ENCODE results near the gene NUP93. TPM values are rescaled to one million over a fixed set of nuclear protein-coding genes. Genes with fewer than 3 reads are reported as not detected.

NUP93 gene
- total RNA-seq, 1 donor from 2014 or later: 92.9 TPM

DNA sequence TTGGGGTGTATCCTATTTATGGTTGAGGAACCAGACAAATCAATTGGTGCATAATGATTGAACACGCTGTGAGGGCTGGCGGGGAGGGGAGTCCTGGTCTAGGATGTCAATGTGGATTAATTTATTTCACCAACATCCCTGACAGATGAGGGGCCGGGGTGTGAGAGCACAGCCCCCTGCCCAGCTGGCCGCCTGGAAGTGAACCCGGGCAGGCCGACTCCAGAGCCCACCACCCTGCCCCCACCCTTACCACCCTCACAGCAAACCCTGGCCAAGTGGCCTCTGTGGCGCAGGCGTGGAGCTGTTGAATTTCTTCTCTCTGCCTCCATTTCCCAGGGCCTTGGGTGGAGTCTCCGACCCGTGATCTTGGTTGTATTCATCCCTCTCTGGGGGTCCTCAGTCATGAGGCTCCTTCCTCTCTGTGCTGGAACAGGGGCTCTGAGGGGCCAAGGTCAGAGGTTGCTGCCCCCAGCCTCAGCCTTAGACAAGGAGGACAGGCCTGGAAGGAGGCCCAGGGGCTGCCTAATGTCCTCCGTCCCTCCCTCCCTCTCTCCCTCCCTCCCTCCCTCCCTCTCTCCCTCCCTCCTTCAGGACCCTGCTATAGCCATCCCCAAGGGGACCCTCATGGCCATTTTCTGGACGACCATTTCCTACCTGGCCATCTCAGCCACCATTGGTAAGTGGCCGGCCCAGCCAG is 147.7 kb downstream of the NUP93 start:
- no peaks in the 10 kb centered on the region for H3K9me3 Mint-ChIP-seq (ENCODE audit: unreplicated experiment)
- no peaks in the 10 kb centered on the region for H3K4me1 Mint-ChIP-seq (ENCODE audit: unreplicated experiment)
- H3K4me3 Mint-ChIP-seq (ENCODE audit: unreplicated experiment): no peak overlapping the region
- no peak overlapping the region for H3K27ac Mint-ChIP-seq (ENCODE audit: unreplicated experiment)
- DNase-seq (ENCODE audit: low spot score): no peak
- no peaks in the 10 kb centered on the region for H3K36me3 Mint-ChIP-seq (ENCODE audit: low read depth, unreplicated experiment)
- TF ChIP-seq, protein P1, sequence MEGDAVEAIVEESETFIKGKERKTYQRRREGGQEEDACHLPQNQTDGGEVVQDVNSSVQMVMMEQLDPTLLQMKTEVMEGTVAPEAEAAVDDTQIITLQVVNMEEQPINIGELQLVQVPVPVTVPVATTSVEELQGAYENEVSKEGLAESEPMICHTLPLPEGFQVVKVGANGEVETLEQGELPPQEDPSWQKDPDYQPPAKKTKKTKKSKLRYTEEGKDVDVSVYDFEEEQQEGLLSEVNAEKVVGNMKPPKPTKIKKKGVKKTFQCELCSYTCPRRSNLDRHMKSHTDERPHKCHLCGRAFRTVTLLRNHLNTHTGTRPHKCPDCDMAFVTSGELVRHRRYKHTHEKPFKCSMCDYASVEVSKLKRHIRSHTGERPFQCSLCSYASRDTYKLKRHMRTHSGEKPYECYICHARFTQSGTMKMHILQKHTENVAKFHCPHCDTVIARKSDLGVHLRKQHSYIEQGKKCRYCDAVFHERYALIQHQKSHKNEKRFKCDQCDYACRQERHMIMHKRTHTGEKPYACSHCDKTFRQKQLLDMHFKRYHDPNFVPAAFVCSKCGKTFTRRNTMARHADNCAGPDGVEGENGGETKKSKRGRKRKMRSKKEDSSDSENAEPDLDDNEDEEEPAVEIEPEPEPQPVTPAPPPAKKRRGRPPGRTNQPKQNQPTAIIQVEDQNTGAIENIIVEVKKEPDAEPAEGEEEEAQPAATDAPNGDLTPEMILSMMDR (IDR thresholded peaks at IDR 0.05; ENCODE audit: unreplicated experiment): no peak
- peaks cover 6% of the 10 kb centered on the region for H3K27me3 Mint-ChIP-seq (ENCODE audit: unreplicated experiment)

DNA sequence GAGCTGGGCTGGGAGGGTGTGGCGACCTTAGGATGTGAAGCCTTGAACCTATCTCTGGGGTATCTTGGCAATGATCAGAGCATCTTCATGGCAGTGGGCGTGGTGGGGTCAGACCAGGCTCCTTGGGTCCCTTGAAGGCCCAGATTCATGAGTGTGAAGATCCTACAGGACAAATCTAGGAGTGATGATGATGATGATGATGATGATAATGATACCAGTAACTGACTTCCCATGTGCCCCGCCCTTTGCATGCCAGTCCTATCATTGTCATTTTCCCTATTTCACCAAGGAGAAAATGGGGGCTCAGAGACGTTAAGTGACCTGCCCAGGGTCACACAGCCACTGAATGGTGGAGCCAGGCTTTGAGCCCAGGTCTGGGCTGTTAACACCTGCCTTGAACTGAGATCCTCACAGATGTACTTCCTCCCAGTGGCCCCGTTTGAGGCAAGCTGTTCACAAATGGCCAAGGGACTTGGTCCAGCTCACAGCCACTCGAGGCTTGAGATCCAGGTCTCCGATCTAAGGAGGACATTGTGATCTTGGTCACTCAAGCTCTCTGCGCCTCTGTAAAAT is 148.4 kb downstream of the NUP93 start:
- no peak for DNase-seq (ENCODE audit: low spot score)
- Mint-ChIP-seq H3K27me3 (ENCODE audit: unreplicated experiment) (peaks cover 6% of the 10 kb centered on the region), H3K4me1 (ENCODE audit: unreplicated experiment) (no peaks in the 10 kb centered on the region), H3K36me3 (ENCODE audit: low read depth, unreplicated experiment) (no peaks in the 10 kb centered on the region), H3K4me3 (ENCODE audit: unreplicated experiment) (no peak overlapping the region), H3K27ac (ENCODE audit: unreplicated experiment) (no peak overlapping the region), H3K9me3 (ENCODE audit: unreplicated experiment) (no peaks in the 10 kb centered on the region)
- TF ChIP-seq, protein P1 (IDR thresholded peaks at IDR 0.05; ENCODE audit: unreplicated experiment): no peak

DNA sequence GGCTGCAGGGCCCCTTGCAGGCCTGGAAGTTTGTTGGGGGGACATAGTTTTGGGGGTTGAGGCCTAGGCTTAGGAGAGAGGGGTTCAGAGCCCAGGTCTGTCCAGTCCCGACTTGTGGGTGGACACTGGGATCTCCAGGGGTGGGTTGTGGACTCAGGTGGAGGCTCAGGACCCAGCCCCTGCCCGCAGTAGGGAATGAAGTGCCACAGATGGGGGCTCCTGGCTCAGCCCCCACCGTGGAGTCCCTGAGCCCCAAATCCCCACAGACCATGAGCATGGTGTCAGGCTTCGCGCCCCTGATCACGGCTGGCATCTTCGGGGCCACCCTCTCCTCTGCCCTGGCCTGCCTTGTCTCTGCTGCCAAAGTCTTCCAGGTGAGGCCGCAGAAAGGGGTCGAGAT is 149.3 kb downstream of the NUP93 start:
- Mint-ChIP-seq H3K27me3 (ENCODE audit: unreplicated experiment) (peaks cover 6% of the 10 kb centered on the region), H3K4me1 (ENCODE audit: unreplicated experiment) (no peaks in the 10 kb centered on the region), H3K4me3 (ENCODE audit: unreplicated experiment) (no peak overlapping the region), H3K9me3 (ENCODE audit: unreplicated experiment) (no peaks in the 10 kb centered on the region), H3K36me3 (ENCODE audit: low read depth, unreplicated experiment) (no peaks in the 10 kb centered on the region), H3K27ac (ENCODE audit: unreplicated experiment) (no peak overlapping the region)
- TF ChIP-seq, protein P1 (IDR thresholded peaks at IDR 0.05; ENCODE audit: unreplicated experiment): no peak
- no peak for DNase-seq (ENCODE audit: low spot score)

DNA sequence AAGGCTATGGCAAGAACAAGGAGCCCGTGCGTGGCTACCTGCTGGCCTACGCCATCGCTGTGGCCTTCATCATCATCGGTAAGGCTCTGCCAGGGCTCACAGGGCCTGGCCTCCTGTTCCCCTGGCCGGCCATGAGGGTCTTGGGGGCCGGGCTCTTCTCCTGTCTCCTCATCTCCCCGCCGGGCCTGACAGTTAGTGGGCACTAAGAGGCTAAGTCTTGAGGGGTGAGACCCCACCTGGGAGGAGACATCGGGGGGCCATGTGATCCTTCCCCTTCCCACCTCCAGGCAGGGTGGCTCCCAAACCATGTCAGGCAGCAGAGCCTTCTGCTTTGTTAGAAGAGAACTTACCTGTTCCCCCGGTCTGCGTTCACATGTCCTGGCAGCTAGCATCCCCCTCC is 150.2 kb downstream of the NUP93 start:
- TF ChIP-seq, protein P1 (IDR thresholded peaks at IDR 0.05; ENCODE audit: unreplicated experiment): no peak
- Mint-ChIP-seq H3K4me3 (ENCODE audit: unreplicated experiment) (no peak overlapping the region), H3K27ac (ENCODE audit: unreplicated experiment) (no peak overlapping the region), H3K27me3 (ENCODE audit: unreplicated experiment) (peaks cover 6% of the 10 kb centered on the region), H3K4me1 (ENCODE audit: unreplicated experiment) (no peaks in the 10 kb centered on the region), H3K36me3 (ENCODE audit: low read depth, unreplicated experiment) (no peaks in the 10 kb centered on the region), H3K9me3 (ENCODE audit: unreplicated experiment) (peaks cover 3% of the 10 kb centered on the region)
- no peak for DNase-seq (ENCODE audit: low spot score)

DNA sequence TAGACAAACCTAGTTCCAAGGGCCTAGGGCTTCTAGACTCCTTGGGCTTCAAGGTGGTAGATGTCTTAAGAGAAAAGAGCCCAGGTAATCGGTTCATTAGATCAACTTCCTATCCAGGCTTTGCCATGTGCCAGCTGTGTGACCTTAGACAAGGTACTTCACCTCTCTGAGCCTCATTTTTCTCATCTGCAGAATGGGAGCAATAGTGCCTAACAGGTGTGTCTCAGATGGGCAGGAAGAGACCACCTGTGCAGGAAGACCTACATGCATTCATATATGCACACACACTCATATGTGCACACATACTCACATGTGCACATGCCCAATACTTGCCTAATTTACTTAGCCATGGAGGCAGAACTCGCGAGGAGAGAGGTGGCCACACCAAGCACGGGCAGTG is 150.8 kb downstream of the NUP93 start:
- Mint-ChIP-seq H3K4me3 (ENCODE audit: unreplicated experiment) (no peak overlapping the region), H3K36me3 (ENCODE audit: low read depth, unreplicated experiment) (peaks cover 4% of the 10 kb centered on the region)
- TF ChIP-seq, protein P1 (IDR thresholded peaks at IDR 0.05; ENCODE audit: unreplicated experiment): no peak

More for the DNA sequence above, 150.8 kb downstream of the NUP93 start:
- H3K9me3 Mint-ChIP-seq (ENCODE audit: unreplicated experiment): peaks cover 3% of the 10 kb centered on the region
- H3K27ac Mint-ChIP-seq (ENCODE audit: unreplicated experiment): no peak overlapping the region
- DNase-seq (ENCODE audit: low spot score): no peak
- peaks cover 7% of the 10 kb centered on the region for H3K27me3 Mint-ChIP-seq (ENCODE audit: unreplicated experiment)
- no peaks in the 10 kb centered on the region for H3K4me1 Mint-ChIP-seq (ENCODE audit: unreplicated experiment)
